PC-3 (cell line): ENCODE data around the gene DHCR24. TPM values are rescaled to one million over a fixed set of nuclear protein-coding genes. Genes with fewer than 3 reads are reported as not detected.
A peak's percentile ranks its signal among the peaks of the same experiment; 100 is the strongest.

Source experiments
- ATAC-seq: fragments of 200-7000 bp; cut with Tn5 transposase; 2 replicates; pipeline ENCODE4 v1.9.1; 2020; ENCODE audit warnings: mild to moderate bottlenecking, moderate library complexity
- BruUV-seq: library from RNA; stranded (reverse); fragments of 400-500 nt; replicated peaks from 2 replicates; lab custom pipeline; 2021; lab: Mats Ljungman, UMichigan
- CTCF ChIA-PET: fragments of 300-600 bp; sonication (Branson Sonifier 250); formaldehyde crosslinking; loops from one replicate; lab custom pipeline; 2022; ENCODE audit warnings: antibody characterized with exemption; lab: Charles Lee
- POLR2A ChIA-PET: fragments of 300-600 bp; sonication (Branson Sonifier 250); formaldehyde crosslinking; loops from one replicate; lab custom pipeline; 2022; ENCODE audit warnings: antibody characterized with exemption; ENCODE audit not compliant: unreplicated experiment; lab: Charles Lee
- DNase-seq: peaks from one replicate; pipeline ENCODE4 v3.0.0-alpha.2; 2015
- H2AFZ ChIP-seq: fragments of 300-600 bp; sonication (generic); 2 replicates; pipeline ENCODE4 v1.6.0; 2016; ENCODE audit warnings: antibody characterized with exemption, low read length
- H3F3A ChIP-seq: fragments of 300-600 bp; sonication (generic); one replicate; pipeline ENCODE4 v1.6.0; 2017; ENCODE audit warnings: antibody characterized with exemption, low read length, control low read depth, mild to moderate bottlenecking; ENCODE audit not compliant: unreplicated experiment
- H3K27ac ChIP-seq: fragments of 300-600 bp; sonication (generic); 2 replicates; pipeline ENCODE4 v1.5.1; 2016; ENCODE audit warnings: mild to moderate bottlenecking, low read length
- H3K27me3 ChIP-seq: fragments of 300-600 bp; sonication (generic); 2 replicates; pipeline ENCODE4 v1.6.1; 2016; ENCODE audit warnings: low read length, mixed read lengths
- H3K36me3 ChIP-seq: fragments of 300-600 bp; sonication (generic); 2 replicates; pipeline ENCODE4 v1.6.1; 2016; ENCODE audit warnings: low read depth, mixed run types, low read length, mixed read lengths
- H3K4me1 ChIP-seq: fragments of 300-600 bp; sonication (generic); 2 replicates; pipeline ENCODE4 v1.5.1; 2016; ENCODE audit warnings: low read length; ENCODE audit not compliant: insufficient read depth
- H3K4me2 ChIP-seq: fragments of 300-600 bp; sonication (generic); 2 replicates; pipeline ENCODE4 v1.6.0; 2016; ENCODE audit warnings: low read length
- H3K4me3 ChIP-seq: fragments of 300-600 bp; sonication (generic); 2 replicates; pipeline ENCODE4 v1.5.1; 2016; ENCODE audit warnings: mild to moderate bottlenecking, low read length, mixed read lengths
- H3K79me2 ChIP-seq: fragments of 300-600 bp; sonication (generic); 2 replicates; pipeline ENCODE4 v1.6.1; 2017; ENCODE audit warnings: low read length, mixed read lengths
- H3K9ac ChIP-seq: fragments of 300-600 bp; sonication (generic); 2 replicates; pipeline ENCODE4 v1.6.0; 2016; ENCODE audit warnings: mild to moderate bottlenecking, low read length
- H3K9me2 ChIP-seq: fragments of 300-600 bp; sonication (generic); replicated peaks from 2 replicates; pipeline ENCODE4 v1.6.1; 2016; ENCODE audit warnings: mixed run types, low read length, mixed read lengths
- H3K9me3 ChIP-seq: fragments of 300-600 bp; sonication (generic); 2 replicates; pipeline ENCODE4 v1.6.1; 2016; ENCODE audit warnings: low read length, mixed read lengths
- H4K20me1 ChIP-seq: fragments of 300-600 bp; sonication (generic); 2 replicates; pipeline ENCODE4 v1.6.1; 2016; ENCODE audit warnings: low read length, mixed read lengths
- CTCF ChIP-seq: fragments of 300-600 bp; sonication (generic); conservative IDR thresholded peaks from 2 replicates; pipeline ENCODE4 v1.5.1; 2017; ENCODE audit warnings: antibody characterized with exemption, low read depth, mild to moderate bottlenecking, low read length
- EZH2 ChIP-seq: fragments of 300-600 bp; sonication (generic); IDR thresholded peaks from one replicate; pipeline ENCODE4 v1.6.1; 2017; ENCODE audit warnings: antibody characterized with exemption, mild to moderate bottlenecking, low read length; ENCODE audit not compliant: unreplicated experiment
- EZH2phosphoT487 ChIP-seq: fragments of 300-600 bp; sonication (generic); IDR thresholded peaks from 2 replicates; pipeline ENCODE4 v1.6.1; 2018; ENCODE audit warnings: mild to moderate bottlenecking, antibody characterized with exemption, low read length, borderline replicate concordance
- intact Hi-C: fragments of 100-400 bp; cut with micrococcal nuclease; formaldehyde crosslinking; loops from 2 replicates; pipeline ENCODE4 v1.9.0; 2023
- total RNA-seq: library from RNA; depleted of rRNA; stranded (reverse); fragments of >200 nt; gene quantifications from 2 replicates; pipeline ENCODE4 v1.2.3, GENCODE V29; 2014

Gene DHCR24
- total RNA-seq, 1 experiment from 2014 or later: 166 TPM

GRCh38 chr1:54810153-54810942 is 76.6 kb downstream of the DHCR24 start:
- DNase-seq (peak; percentile 80), ATAC-seq (peak; percentile 84)
- no TSS peak for BruUV-seq
- Histone ChIP-seq H4K20me1 (no peaks in the 10 kb centered on the region), H3K79me2 (no peaks in the 10 kb centered on the region), H3K4me2 (no peak overlapping the region), H3K27ac (no peak overlapping the region), H3K9me3 (no peaks in the 10 kb centered on the region), H3K27me3 (no peaks in the 10 kb centered on the region), H3K9ac (no peak overlapping the region), H2AFZ (0 out of 2 replicates have a peak overlapping the region, but pooled peaks have one; percentile 35), H3F3A (no peaks in the 10 kb centered on the region), H3K36me3 (no peaks in the 10 kb centered on the region), H3K4me1 (peaks cover 18% of the 10 kb centered on the region), H3K9me2 (no peaks in the 10 kb centered on the region), H3K4me3 (no peak overlapping the region)
- intact Hi-C loops: loop anchor here (1.0 to 5.0 kb wide), 4 partner anchors 42 to 312 kb away; no protein-coding TSS in a partner anchor
- ChIA-PET POLR2A (no interaction called here), CTCF (no interaction called here)
- peak; percentile 93 for TF ChIP-seq CTCF
- no peak for TF ChIP-seq EZH2

- intact Hi-C loops: loop anchor here (1.0 to 5.0 kb wide), 4 partner anchors 41 to 311 kb away; no protein-coding TSS in a partner anchor
- no peak overlapping the region for H3K27ac ChIP-seq
- CTCF ChIA-PET: no interaction called here
Measured at GRCh38 chr1:54809496-54810074, 77.4 kb downstream of the DHCR24 start.

More at GRCh38 chr1:54809496-54810074, 77.4 kb downstream of the DHCR24 start:
- BruUV-seq: no TSS peak
- H3K4me3 ChIP-seq: no peak overlapping the region
- ATAC-seq (no peak), DNase-seq (no peak)
- TF ChIP-seq CTCF: no peak
- TF ChIP-seq EZH2: no peak
- no peak for TF ChIP-seq EZH2phosphoT487
- no peaks in the 10 kb centered on the region for H3K36me3 ChIP-seq
- no peaks in the 10 kb centered on the region for H3F3A ChIP-seq
- H3K4me2 ChIP-seq: no peak overlapping the region
- POLR2A ChIA-PET: interaction anchor here (0.5 kb wide), 1 partner anchor 146 kb away, joined by 7 read pairs; no protein-coding TSS in a partner anchor
- no peak overlapping the region for H2AFZ ChIP-seq
- H3K27me3 ChIP-seq: no peaks in the 10 kb centered on the region
- no peaks in the 10 kb centered on the region for H3K79me2 ChIP-seq
- no peak overlapping the region for H3K9ac ChIP-seq
- H4K20me1 ChIP-seq: no peaks in the 10 kb centered on the region
- peaks cover 25% of the 10 kb centered on the region for H3K4me1 ChIP-seq
- H3K9me3 ChIP-seq: no peaks in the 10 kb centered on the region
- H3K9me2 ChIP-seq: no peaks in the 10 kb centered on the region
